PC-9 (cell line): Measurements from ENCODE around the gene SSTR3. TPM values are rescaled to one million over a fixed set of nuclear protein-coding genes. Genes with fewer than 3 reads are reported as not detected.

ENCODE experiments used
- BruUV-seq: library from RNA; stranded (reverse); fragments of 400-500 nt; replicated peaks from 2 replicates; lab custom pipeline; 2021; lab: Mats Ljungman, UMichigan
- CTCF ChIA-PET: fragments of 300-600 bp; sonication (Branson Sonifier 250); formaldehyde crosslinking; loops from one replicate; lab custom pipeline; 2022; ENCODE audit warnings: antibody characterized with exemption; lab: Charles Lee
- POLR2A ChIA-PET: fragments of 300-600 bp; sonication (Branson Sonifier 250); formaldehyde crosslinking; loops from one replicate; lab custom pipeline; 2022; ENCODE audit warnings: antibody characterized with exemption; ENCODE audit not compliant: unreplicated experiment; lab: Charles Lee
- DNase-seq, 2 experiments: peaks; one replicate each; pipeline versions ENCODE4 v3.0.0 to v3.0.0-alpha.2; 2015 to 2022; ENCODE audit warnings: mixed read lengths in 1 of 2
- H2AFZ ChIP-seq: fragments of 200-600 bp; sonication (generic); 2 replicates; pipeline ENCODE4 v1.8.1; 2017; ENCODE audit warnings: antibody characterized with exemption
- H3F3A ChIP-seq: fragments of 200-600 bp; sonication (generic); 2 replicates; pipeline ENCODE4 v1.8.1; 2017; ENCODE audit warnings: antibody characterized with exemption, mild to moderate bottlenecking, low read depth; ENCODE audit not compliant: insufficient read depth
- H3K27ac ChIP-seq: fragments of 200-600 bp; sonication (generic); 2 replicates; pipeline ENCODE4 v1.6.1; 2016; ENCODE audit warnings: mixed run types
- H3K27me3 ChIP-seq: fragments of 200-600 bp; sonication (generic); 2 replicates; pipeline ENCODE4 v1.6.1; 2016; ENCODE audit warnings: low read depth, mixed run types; ENCODE audit not compliant: insufficient read depth
- H3K36me3 ChIP-seq: fragments of 200-600 bp; sonication (generic); 2 replicates; pipeline ENCODE4 v1.6.1; 2016; ENCODE audit warnings: low read depth, mixed run types
- H3K4me1 ChIP-seq: fragments of 200-600 bp; sonication (generic); replicated peaks from 2 replicates; pipeline ENCODE4 v1.6.1; 2016; ENCODE audit warnings: mixed run types; ENCODE audit not compliant: insufficient read depth
- H3K4me2 ChIP-seq: fragments of 200-600 bp; sonication (generic); 2 replicates; pipeline ENCODE4 v1.6.1; 2017; ENCODE audit warnings: mixed run types
- H3K4me3 ChIP-seq: fragments of 200-600 bp; sonication (generic); 2 replicates; pipeline ENCODE4 v1.6.1; 2016; ENCODE audit warnings: mixed run types
- H3K79me2 ChIP-seq: fragments of 200-600 bp; sonication (generic); 2 replicates; pipeline ENCODE4 v1.6.1; 2017; ENCODE audit warnings: low read depth, mixed run types
- H3K9me2 ChIP-seq: fragments of 200-600 bp; sonication (generic); 2 replicates; pipeline ENCODE4 v1.8.1; 2017; ENCODE audit warnings: mild to moderate bottlenecking; ENCODE audit not compliant: insufficient read depth
- H3K9me3 ChIP-seq: fragments of 200-600 bp; sonication (generic); 2 replicates; pipeline ENCODE4 v1.8.1; 2016; ENCODE audit warnings: low read depth; ENCODE audit not compliant: insufficient read depth
- H4K20me1 ChIP-seq: fragments of 200-600 bp; sonication (generic); 2 replicates; pipeline ENCODE4 v1.8.1; 2017; ENCODE audit not compliant: insufficient read depth
- EZH2 ChIP-seq: fragments of 200-600 bp; sonication (generic); IDR thresholded peaks from 2 replicates; pipeline ENCODE4 v1.8.0; 2017; ENCODE audit warnings: antibody characterized with exemption, low read depth
- intact Hi-C: fragments of 100-400 bp; cut with micrococcal nuclease; formaldehyde crosslinking; loops from one replicate; pipeline ENCODE4 v1.10.0; 2022; ENCODE audit not compliant: unreplicated experiment
- total RNA-seq: library from RNA; stranded (reverse); gene quantifications from 2 replicates; pipeline ENCODE4 v1.2.3, GENCODE V29; 2021
- TF ChIP-seq, protein P1 (sequence below): fragments of 200-600 bp; sonication (generic); conservative IDR thresholded peaks from 2 replicates; pipeline ENCODE4 v1.6.1; 2017; ENCODE audit warnings: mixed run types, antibody characterized with exemption, mild to moderate bottlenecking, moderate library complexity

Gene SSTR3
- total RNA-seq, 1 experiment from 2014 or later, result not detected

DNA sequence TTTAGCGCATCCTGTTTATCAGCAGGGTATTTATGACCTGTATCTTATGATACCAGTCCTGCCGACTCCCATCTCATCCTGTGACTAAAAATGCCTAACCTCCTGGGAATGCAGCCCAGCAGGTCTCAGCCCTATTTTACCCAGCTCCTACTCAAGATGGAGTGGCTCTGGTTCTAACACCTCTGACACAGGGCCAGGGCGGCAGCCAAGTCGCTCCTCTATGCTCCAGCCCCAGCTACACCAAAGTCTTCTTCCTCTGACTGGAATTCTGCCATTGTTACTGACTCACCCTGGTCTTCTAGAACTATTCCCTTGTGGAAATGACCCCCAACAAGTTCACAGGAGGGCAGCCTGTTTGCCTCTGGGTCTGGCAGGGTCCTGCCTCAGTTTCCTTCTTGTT is 16.4 kb downstream of the SSTR3 start:
- Histone ChIP-seq H3K9me3 (no peaks in the 10 kb centered on the region), H3K4me1 (peaks cover 74% of the 10 kb centered on the region), H3K4me2 (peak overlapping the region; percentile 96), H3K9me2 (no peaks in the 10 kb centered on the region), H3F3A (peaks cover 54% of the 10 kb centered on the region), H2AFZ (no peak overlapping the region), H3K79me2 (peaks cover 32% of the 10 kb centered on the region; the same call in 1 of the 2 replicates), H3K4me3 (no peak overlapping the region), H4K20me1 (no peaks in the 10 kb centered on the region), H3K27ac (peak overlapping the region; percentile 94), H3K27me3 (no peaks in the 10 kb centered on the region), H3K36me3 (no peaks in the 10 kb centered on the region; the same call in 1 of the 2 replicates)
- peak; percentile 79 to 86 for DNase-seq
- intact Hi-C loops, result loop anchor here (1.0 to 10.0 kb wide), 9 partner anchors 39 to 864 kb away; partner anchors contain the start of gene IFT27
- no TSS peak for BruUV-seq
- ChIA-PET CTCF (no interaction called here), POLR2A (interaction anchor here (0.7 kb wide), 1 partner anchor 108 kb away, joined by 5 read pairs; no protein-coding TSS in a partner anchor)
- TF ChIP-seq, protein P1, sequence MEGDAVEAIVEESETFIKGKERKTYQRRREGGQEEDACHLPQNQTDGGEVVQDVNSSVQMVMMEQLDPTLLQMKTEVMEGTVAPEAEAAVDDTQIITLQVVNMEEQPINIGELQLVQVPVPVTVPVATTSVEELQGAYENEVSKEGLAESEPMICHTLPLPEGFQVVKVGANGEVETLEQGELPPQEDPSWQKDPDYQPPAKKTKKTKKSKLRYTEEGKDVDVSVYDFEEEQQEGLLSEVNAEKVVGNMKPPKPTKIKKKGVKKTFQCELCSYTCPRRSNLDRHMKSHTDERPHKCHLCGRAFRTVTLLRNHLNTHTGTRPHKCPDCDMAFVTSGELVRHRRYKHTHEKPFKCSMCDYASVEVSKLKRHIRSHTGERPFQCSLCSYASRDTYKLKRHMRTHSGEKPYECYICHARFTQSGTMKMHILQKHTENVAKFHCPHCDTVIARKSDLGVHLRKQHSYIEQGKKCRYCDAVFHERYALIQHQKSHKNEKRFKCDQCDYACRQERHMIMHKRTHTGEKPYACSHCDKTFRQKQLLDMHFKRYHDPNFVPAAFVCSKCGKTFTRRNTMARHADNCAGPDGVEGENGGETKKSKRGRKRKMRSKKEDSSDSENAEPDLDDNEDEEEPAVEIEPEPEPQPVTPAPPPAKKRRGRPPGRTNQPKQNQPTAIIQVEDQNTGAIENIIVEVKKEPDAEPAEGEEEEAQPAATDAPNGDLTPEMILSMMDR, result no peak
- no peak for TF ChIP-seq EZH2

DNA sequence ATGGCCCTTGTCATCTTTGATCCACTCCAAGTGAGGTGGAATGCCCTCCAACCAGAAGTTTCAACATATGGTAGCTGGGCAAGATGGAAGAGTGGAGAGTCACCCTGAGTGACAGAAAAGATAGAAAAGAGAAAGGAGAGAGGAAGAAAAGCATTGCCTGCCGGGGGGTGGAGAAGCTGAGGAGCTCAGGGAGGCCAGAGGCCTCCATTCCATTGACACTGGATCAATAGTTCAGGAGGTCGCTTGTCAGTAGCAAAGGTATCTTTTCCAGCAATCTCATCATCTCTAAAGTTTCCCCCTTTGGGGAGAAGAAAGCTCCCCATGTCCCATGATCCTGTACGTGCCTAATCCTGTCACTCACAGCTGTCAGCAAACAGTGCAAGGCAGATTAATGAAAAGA is 17.5 kb downstream of the SSTR3 start:
- Histone ChIP-seq H3K27me3 (no peaks in the 10 kb centered on the region), H3F3A (peaks cover 66% of the 10 kb centered on the region), H3K9me2 (no peaks in the 10 kb centered on the region), H3K4me2 (no peak overlapping the region), H3K27ac (peak overlapping the region; percentile 94), H3K4me1 (peaks cover 81% of the 10 kb centered on the region), H3K79me2 (peaks cover 32% of the 10 kb centered on the region; the same call in 1 of the 2 replicates), H2AFZ (no peak overlapping the region), H3K4me3 (no peak overlapping the region), H3K36me3 (no peaks in the 10 kb centered on the region; the same call in 1 of the 2 replicates), H4K20me1 (no peaks in the 10 kb centered on the region), H3K9me3 (no peaks in the 10 kb centered on the region)
- intact Hi-C loops, result loop anchor here (5.0 to 10.0 kb wide), 6 partner anchors 37 to 862 kb away; no protein-coding TSS in a partner anchor
- POLR2A ChIA-PET, result no interaction called here
- no peak for TF ChIP-seq EZH2
- TF ChIP-seq, protein P1, result no peak
- DNase-seq, result no peak
- CTCF ChIA-PET, result no interaction called here
- no TSS peak for BruUV-seq

DNA sequence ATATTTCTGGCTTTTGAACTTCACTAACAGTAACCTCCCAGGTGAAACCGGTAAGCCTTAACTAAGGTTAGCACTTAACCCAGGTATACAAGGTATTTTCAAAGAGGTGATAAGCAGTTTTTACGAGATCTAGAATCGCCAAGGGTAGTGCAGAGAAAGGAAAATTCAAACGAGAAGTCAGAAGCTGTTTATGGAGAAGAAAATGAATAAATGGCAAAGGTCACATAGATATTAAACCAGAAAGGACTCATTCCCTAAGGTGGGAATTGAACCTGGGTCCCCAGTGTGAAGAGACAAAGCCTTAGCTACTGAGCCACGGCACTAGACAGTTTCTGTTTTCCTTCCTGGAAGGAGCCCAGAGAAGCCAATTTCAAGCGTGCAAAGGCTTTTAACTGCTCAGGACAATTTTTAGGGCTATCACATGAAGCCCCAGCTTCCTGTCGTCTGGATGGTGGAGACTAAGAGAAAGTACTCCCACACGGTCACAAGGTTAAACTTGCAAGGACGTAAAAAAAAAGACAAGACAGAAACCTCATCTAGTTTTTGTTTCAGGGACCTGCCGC is 18.6 kb downstream of the SSTR3 start:
- Histone ChIP-seq H3K4me1 (peaks cover 89% of the 10 kb centered on the region), H3K27ac (no peak overlapping the region)

More for the DNA sequence above, 18.6 kb downstream of the SSTR3 start:
- Histone ChIP-seq H3K9me3 (no peaks in the 10 kb centered on the region), H3K4me3 (no peak overlapping the region), H3K79me2 (peaks cover 28% of the 10 kb centered on the region; the same call in 1 of the 2 replicates), H2AFZ (no peak overlapping the region), H4K20me1 (no peaks in the 10 kb centered on the region), H3F3A (peaks cover 74% of the 10 kb centered on the region), H3K9me2 (no peaks in the 10 kb centered on the region), H3K36me3 (no peaks in the 10 kb centered on the region; the same call in 1 of the 2 replicates), H3K27me3 (no peaks in the 10 kb centered on the region), H3K4me2 (no peak overlapping the region)
- no TSS peak for BruUV-seq
- no peak for TF ChIP-seq EZH2
- TF ChIP-seq, protein P1, result no peak
- intact Hi-C loops, result loop anchor here (10.0 kb wide), 1 partner anchor 261 kb away; no protein-coding TSS in a partner anchor
- POLR2A ChIA-PET, result no interaction called here
- CTCF ChIA-PET, result no interaction called here
- DNase-seq, result no peak
